ENCODE measurements around the gene WDR59.

DNA sequence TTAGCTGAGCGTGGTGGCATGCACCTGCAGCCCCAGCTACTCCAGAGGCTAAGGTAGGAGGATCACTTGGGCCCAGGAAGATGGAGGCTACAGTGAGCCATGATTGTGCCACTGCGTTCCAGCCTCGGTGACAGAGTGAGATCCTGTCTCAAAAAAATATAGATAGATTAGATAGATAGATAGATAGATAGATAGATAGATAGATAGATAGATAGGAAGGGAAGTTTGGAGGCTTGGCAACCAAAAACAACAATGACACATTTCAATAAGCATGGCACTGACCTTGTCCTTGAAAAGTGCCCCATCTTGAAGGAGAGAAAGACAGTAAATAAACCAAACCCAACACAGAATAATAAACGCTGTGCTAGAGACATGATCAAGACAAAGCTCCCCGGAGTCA lies 152.7 kb downstream of the WDR59 start:
- TF ChIP-seq POLR2A (IDR thresholded peaks at IDR 0.05; ENCODE audit: low read length) (no peak), GATA1 (IDR thresholded peaks at IDR 0.05; ENCODE audit: low read depth, low read length) (no peak)
